NT2/D1 (cell line): ENCODE measurements around the gene CACUL1.

Experiments used
- YY1 ChIP-seq: IDR thresholded peaks from 2 replicates; pipeline ENCODE4 v1.6.1; 2011; ENCODE audit not compliant: insufficient read length, insufficient read depth
- ZNF274 ChIP-seq: IDR thresholded peaks from 2 replicates; pipeline ENCODE4 v1.6.1; 2011; ENCODE audit warnings: mild to moderate bottlenecking, low read depth, low read length

DNA sequence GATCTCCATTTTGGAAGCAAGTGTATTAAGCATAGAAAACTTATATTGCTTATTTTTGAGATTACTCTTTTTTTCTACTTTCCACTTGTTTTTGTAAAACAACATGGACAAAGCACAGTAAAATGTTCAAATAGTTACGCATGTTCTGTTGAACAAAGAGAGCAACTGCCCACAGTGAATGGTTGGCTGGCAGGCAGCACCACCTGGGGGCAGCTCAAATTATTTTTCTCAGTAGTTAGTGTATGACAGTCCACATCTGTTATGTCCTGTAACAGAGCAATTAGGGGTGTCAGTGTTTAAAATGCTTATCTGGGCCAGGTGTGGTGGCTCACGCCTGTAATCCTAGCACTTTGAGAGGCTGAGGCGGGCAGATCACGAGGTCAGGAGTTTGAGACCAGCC lies 46.1 kb upstream of the CACUL1 start:
- TF ChIP-seq ZNF274 = no peak
- TF ChIP-seq YY1 = no peak
